GM04503 (cell line): ENCODE measurements around the gene WFS1.

Experiments
- DNase-seq: peaks from one replicate; pipeline ENCODE4 v3.0.0-alpha.2; 2012; ENCODE audit warnings: low read depth

Gene WFS1

DNA sequence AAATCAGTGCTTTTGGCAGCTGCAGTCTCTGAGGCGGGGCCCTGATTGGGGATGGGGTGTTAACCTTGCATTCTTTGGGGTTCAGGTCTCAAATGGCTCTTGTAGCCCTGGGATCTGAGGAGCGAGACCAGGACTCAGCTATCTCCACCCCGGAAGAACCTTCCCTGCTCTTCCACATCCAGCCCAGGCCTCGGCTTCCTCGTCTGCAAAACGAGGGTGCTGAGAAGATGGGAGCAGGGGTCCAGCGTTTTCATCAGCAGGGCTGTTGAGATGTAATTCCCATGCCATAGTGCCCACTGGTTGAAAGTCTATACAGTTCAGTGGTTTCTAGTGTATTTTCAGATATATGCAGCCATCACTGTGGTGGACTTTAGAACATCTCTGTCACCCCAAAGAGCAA lies 34.6 kb upstream of the WFS1 start:
- no peak for DNase-seq

- DNase-seq = no peak
Measured at GRCh38 chr4:6235901-6236640, 33.6 kb upstream of the WFS1 start.

GRCh38 chr4:6236816-6237390 lies 32.7 kb upstream of the WFS1 start:
- no peak for DNase-seq

DNA sequence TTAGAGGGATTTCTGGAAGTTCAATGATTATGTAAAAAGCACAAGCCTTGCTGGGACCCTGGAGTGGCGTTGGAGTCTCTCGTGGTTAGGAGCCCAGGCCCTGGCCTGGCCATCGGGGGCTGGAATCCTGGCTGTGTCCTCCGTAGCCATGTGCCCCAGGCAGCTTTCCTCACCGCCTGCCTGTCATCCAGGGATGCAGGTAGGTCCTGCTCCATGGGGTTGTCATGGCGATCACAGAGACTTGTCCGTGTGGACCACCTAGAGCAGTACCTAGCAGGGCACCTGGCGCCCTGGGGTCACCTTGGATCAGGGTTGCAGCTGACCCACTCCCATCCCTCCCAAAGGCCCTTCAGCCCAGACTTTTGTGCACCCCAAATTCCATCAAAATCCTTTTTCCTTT lies 30.2 kb upstream of the WFS1 start:
- DNase-seq = no peak

DNA sequence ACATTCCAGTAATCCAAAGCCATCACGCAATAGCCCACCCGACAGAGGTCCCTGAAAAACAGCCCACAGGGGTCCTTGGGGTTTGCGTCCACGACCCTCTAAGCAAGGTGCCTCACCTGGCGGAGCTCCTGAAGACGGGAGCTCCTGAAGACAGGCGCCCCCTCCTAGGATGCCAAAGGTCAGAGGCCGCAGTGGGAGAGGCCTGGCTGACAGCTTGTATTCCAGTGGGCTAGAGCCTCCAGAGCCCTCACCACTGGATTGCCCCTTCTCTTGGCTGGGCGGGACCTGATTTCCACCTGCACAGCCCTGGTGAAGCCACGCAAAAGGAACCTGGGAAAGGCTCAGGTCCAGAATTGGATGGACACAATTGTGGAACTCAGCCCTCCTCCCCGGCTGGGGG lies 29.7 kb upstream of the WFS1 start:
- DNase-seq = no peak

- no peak for DNase-seq
Measured at GRCh38 chr4:6241062-6241845, 28.4 kb upstream of the WFS1 start.

- DNase-seq = no peak
Measured at GRCh38 chr4:6242271-6243029, 27.2 kb upstream of the WFS1 start.

- no peak for DNase-seq
Measured at GRCh38 chr4:6245246-6246169, 24.1 kb upstream of the WFS1 start.

DNA sequence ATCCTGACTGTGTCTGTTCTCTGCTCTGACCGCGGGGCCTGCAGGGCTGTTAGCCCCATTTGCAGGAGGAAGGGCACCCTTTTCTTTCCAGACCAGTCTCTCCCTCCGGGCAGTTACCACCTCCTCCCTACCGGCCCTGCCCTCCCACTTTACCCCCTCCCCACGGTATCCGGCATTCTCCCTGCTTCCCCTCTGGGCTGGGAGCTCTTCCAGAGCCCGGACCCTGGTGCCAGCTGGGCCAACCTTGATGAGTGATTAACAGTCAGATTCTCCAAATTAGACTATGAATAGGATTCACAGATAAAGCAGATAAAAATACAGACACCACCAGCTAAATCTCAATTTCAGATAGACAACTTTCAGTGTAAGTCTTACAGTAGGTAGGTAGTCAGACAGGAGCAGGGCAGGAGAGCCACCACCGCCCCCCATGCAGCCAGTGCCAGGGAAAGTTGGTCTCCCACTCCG lies 23.4 kb upstream of the WFS1 start:
- no peak for DNase-seq

GRCh38 chr4:6248394-6248793 lies 21.3 kb upstream of the WFS1 start:
- DNase-seq = no peak

DNA sequence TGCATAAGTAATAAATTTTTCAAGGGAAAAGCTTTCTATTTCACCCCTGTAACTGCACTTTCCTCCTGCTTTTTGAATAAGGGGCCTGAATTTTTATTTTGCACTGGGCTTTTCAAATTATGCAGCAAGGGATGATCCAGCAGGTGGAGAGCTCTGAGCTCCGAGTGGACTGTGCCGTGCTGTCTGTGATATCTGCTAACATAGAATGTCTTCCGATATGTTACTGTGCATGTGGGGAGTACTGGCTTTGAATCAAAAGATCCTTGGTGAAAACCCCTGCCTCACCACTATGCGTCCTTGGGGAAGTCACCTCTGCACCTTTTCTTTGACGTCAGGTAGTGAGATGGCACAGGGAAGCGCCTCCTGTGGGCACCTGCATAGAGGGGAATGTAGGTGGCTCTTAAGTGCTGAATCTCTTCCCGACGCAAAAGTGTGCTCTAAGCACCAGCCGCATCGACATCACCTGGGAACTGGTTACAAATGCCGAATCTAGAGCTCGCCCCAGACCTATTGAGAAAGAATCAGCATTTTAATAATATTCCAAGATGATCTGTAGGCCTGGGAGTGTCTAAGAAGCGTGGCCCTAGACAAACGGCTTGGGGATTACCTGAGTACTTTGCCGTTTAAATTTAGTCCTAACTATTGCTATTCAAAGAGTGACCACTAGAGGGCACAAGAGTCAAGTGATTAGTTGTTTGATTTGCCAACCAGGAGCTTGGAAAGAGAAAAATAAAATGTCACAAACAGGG lies 19.2 kb upstream of the WFS1 start:
- no peak for DNase-seq

GRCh38 chr4:6250984-6251295 lies 18.7 kb upstream of the WFS1 start:
- DNase-seq = no peak

DNA sequence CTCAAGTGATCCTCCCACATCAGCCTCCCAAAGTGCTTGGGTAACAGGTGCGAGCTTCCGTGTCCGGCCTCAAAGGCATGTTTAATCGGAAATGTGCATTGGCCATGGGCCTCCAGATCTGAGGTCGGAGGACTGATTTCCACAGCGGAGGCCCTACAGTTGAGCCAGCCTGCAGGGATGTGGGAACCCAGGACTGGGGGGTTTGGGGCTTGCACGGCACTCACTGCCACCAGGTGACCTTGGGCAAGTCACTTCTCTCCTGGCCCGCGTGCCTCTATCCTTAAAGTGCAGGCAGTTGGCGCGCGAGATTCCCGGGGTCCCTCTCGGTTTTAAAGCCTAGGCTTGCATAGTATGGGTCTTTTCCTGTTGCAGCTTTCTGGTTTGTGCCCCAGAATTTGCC lies 18.3 kb upstream of the WFS1 start:
- DNase-seq = no peak

GRCh38 chr4:6252051-6252450 lies 17.6 kb upstream of the WFS1 start:
- DNase-seq = no peak

- no peak for DNase-seq
Measured at GRCh38 chr4:6253111-6253510, 16.5 kb upstream of the WFS1 start.

DNA sequence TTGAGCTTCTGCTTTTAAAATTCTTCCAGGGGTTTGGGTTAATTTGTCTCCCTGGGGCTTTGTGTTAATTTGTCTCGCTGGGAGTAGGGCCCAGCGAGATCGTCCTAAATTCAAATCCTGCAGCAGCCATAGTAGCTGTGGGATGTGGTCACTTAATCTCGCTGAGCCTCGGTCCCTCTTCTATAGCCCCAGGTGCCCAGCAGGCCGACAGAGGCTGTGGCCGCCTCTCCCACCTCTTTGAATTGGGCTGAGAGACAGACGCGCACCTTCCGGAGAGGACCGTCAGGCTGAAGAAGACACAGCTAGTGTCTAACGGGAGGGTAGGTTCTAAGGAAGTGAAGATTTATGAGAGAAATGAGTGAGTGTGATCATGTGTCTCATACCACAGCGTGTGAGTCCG lies 15.7 kb upstream of the WFS1 start:
- no peak for DNase-seq

GRCh38 chr4:6256141-6256540 lies 13.5 kb upstream of the WFS1 start:
- no peak for DNase-seq

- no peak for DNase-seq
Measured at GRCh38 chr4:6257247-6258025, 12.2 kb upstream of the WFS1 start.

- no peak for DNase-seq
Measured at GRCh38 chr4:6258026-6258360, 11.7 kb upstream of the WFS1 start.

GRCh38 chr4:6258741-6259140 lies 10.9 kb upstream of the WFS1 start:
- no peak for DNase-seq
